Endothelial cell of umbilical vein (primary cell): ENCODE results near the gene RTEL1.

Experiments
- CTCF ChIP-seq, 2 donors: IDR thresholded peaks; 1 replicate in 1 of 2; 2 replicates in 1 of 2; pipeline ENCODE4 v1.5.1; 2011; ENCODE audit warnings: low read length in 2 of 2, mild to moderate bottlenecking in 2 of 2, moderate library complexity in 2 of 2, control low read depth in 1 of 2, inconsistent platforms in 1 of 2, low read depth in 1 of 2; ENCODE audit not compliant: insufficient read depth in 1 of 2; ENCODE audit errors: extremely low read depth in 1 of 2
- EZH2 ChIP-seq: IDR thresholded peaks from 2 replicates; pipeline ENCODE4 v1.6.1; 2012; ENCODE audit warnings: borderline replicate concordance, low read depth, mild to moderate bottlenecking, moderate library complexity, low read length, inconsistent platforms; ENCODE audit not compliant: severe bottlenecking
- POLR2A ChIP-seq: IDR thresholded peaks from 2 replicates; pipeline ENCODE4 v1.6.1; 2012; ENCODE audit warnings: low read depth, mild to moderate bottlenecking, control low read depth, low read length
- POLR2AphosphoS5 ChIP-seq: IDR thresholded peaks from 2 replicates; pipeline ENCODE4 v1.6.1; 2012; ENCODE audit warnings: low read depth, mild to moderate bottlenecking, control low read depth, low read length, moderate library complexity; ENCODE audit not compliant: insufficient read depth
- TF ChIP-seq, protein P1 (sequence below): IDR thresholded peaks from 2 replicates; pipeline ENCODE4 v1.6.1; 2011; ENCODE audit not compliant: insufficient read depth, insufficient read length

DNA sequence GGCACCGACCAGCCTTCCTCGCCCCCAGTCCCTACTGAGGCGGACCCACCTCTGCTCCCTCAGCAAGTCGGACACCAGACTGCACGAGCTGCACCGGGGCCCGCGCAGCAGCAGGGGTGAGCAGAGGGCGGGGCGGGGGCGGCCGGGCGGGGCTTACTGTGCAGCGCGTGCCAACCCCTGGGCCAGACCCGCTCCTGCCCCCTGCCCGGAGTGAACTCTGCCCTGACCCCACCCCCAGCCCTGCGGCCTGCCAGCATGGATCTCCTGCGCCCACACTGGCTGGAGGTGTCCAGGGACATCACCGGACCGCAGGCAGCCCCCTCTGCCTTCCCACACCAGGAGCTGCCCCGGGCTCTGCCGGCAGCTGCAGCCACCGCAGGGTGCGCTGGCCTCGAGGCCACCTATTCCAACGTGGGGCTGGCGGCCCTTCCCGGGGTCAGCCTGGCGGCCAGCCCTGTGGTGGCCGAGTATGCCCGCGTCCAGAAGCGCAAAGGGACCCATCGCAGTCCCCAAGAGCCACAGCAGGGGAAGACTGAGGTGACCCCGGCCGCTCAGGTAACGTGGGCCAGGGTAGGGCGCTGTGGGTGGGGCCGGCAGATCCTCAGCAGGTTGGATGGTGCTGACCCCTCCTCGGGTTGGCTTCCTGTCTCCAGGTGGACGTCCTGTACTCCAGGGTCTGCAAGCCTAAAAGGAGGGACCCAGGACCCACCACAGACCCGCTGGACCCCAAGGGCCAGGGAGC lies 80.0 kb downstream of the RTEL1 start:
- no peak for TF ChIP-seq CTCF (IDR thresholded peaks at IDR 0.05; ENCODE audit: extremely low read depth in 1 of 2, insufficient read depth in 1 of 2, low read depth in 1 of 2, low read length in 2 of 2)
- TF ChIP-seq POLR2A: no peak
- no peak for TF ChIP-seq POLR2AphosphoS5
- no peak for TF ChIP-seq EZH2
- TF ChIP-seq, protein P1, sequence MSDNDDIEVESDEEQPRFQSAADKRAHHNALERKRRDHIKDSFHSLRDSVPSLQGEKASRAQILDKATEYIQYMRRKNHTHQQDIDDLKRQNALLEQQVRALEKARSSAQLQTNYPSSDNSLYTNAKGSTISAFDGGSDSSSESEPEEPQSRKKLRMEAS: no peak
